GM19452 (cell line): ENCODE data around the gene RNF223.
"Not testable (repeated sequence)": the region's sequence is repeated elsewhere in the genome, so short reads cannot be mapped to it uniquely, and the experiment has no call there.

ENCODE experiments used
- ATAC-seq: cut with Tn5 transposase; IDR thresholded peaks from one replicate; pipeline ENCODE4 v1.9.1; 2021; ENCODE audit not compliant: unreplicated experiment

The RNF223 gene

GRCh38 chr1:1110561-1110971 lies 36.5 kb upstream of the RNF223 start:
- ATAC-seq = no peak

- ATAC-seq = no peak
Observed at GRCh38 chr1:1109743-1110142, 35.6 kb upstream of the RNF223 start.

- no peak for ATAC-seq
Observed at GRCh38 chr1:1106510-1107221, 32.6 kb upstream of the RNF223 start.

- ATAC-seq = not testable (repeated sequence)
Observed at GRCh38 chr1:1104152-1104551, 30.0 kb upstream of the RNF223 start.

- ATAC-seq = no peak
Observed at GRCh38 chr1:1101503-1101902, 27.4 kb upstream of the RNF223 start.

GRCh38 chr1:1100296-1100695 lies 26.2 kb upstream of the RNF223 start:
- no peak for ATAC-seq

GRCh38 chr1:1099506-1100183 lies 25.5 kb upstream of the RNF223 start:
- ATAC-seq = no peak

- ATAC-seq = no peak
Observed at GRCh38 chr1:1098681-1099421, 24.7 kb upstream of the RNF223 start.

- not testable (repeated sequence) for ATAC-seq
Observed at GRCh38 chr1:1096136-1096535, 22.0 kb upstream of the RNF223 start.

- ATAC-seq = no peak
Observed at GRCh38 chr1:1094981-1095380, 20.9 kb upstream of the RNF223 start.

- no peak for ATAC-seq
Observed at GRCh38 chr1:1093610-1093943, 19.5 kb upstream of the RNF223 start.

GRCh38 chr1:1092894-1093609 lies 18.9 kb upstream of the RNF223 start:
- no peak for ATAC-seq

- ATAC-seq = no peak
Observed at GRCh38 chr1:1092149-1092855, 18.2 kb upstream of the RNF223 start.

GRCh38 chr1:1091344-1092148 lies 17.4 kb upstream of the RNF223 start:
- no peak for ATAC-seq

GRCh38 chr1:1090424-1091343 lies 16.6 kb upstream of the RNF223 start:
- no peak for ATAC-seq

- no peak for ATAC-seq
Observed at GRCh38 chr1:1089731-1090423, 15.8 kb upstream of the RNF223 start.

- ATAC-seq = no peak
Observed at GRCh38 chr1:1088801-1089680, 14.9 kb upstream of the RNF223 start.
